Fibroblast of lung (primary cell): Measurements from ENCODE around the gene VAMP7. TPM values are rescaled to one million over a fixed set of nuclear protein-coding genes. Genes with fewer than 3 reads are reported as not detected.

Experiments used
- DNase-seq, 2 donors: peaks; one replicate each; pipeline versions ENCODE4 v3.0.0 to v3.0.0-alpha.2; 2010; ENCODE audit warnings: low read depth in 2 of 2
- H2AFZ ChIP-seq: 2 replicates; pipeline ENCODE4 v1.5.1; 2012; ENCODE audit warnings: low read length, control low read depth, inconsistent platforms
- H3K27ac ChIP-seq: 2 replicates; pipeline ENCODE4 v1.5.1; 2011; ENCODE audit warnings: low read length, control low read depth; ENCODE audit not compliant: insufficient read depth
- H3K27me3 ChIP-seq: 2 replicates; pipeline ENCODE4 v1.5.1; 2011; ENCODE audit warnings: mild to moderate bottlenecking, low read length; ENCODE audit not compliant: control insufficient read depth, insufficient read depth
- H3K36me3 ChIP-seq: 2 replicates; pipeline ENCODE4 v1.5.1; 2011; ENCODE audit warnings: low read length; ENCODE audit not compliant: control insufficient read depth, insufficient read depth
- H3K4me1 ChIP-seq: 2 replicates; pipeline ENCODE4 v1.5.1; 2011; ENCODE audit warnings: low read length; ENCODE audit not compliant: control insufficient read depth, insufficient read depth; ENCODE audit errors: extremely low read depth
- H3K4me2 ChIP-seq: 2 replicates; pipeline ENCODE4 v1.5.1; 2011; ENCODE audit warnings: low read length, control low read depth; ENCODE audit not compliant: insufficient read depth; ENCODE audit errors: extremely low read depth
- H3K4me3 ChIP-seq, 4 experiments: fragments of 200-600 bp in 1 of 4; sonication (generic) in 1 of 4; replicated peaks in 1 of 4; 2 replicates each; pipeline ENCODE4 v1.5.1; 2011 to 2016; ENCODE audit warnings: low read length in 4 of 4, low read depth in 3 of 4, mild to moderate bottlenecking in 3 of 4, control low read depth in 2 of 4, inconsistent platforms in 1 of 4, mixed read lengths in 1 of 4; ENCODE audit not compliant: insufficient read depth in 1 of 4; ENCODE audit errors: control extremely low read depth in 1 of 4
- H3K79me2 ChIP-seq: 2 replicates; pipeline ENCODE4 v1.5.1; 2012; ENCODE audit warnings: mild to moderate bottlenecking, low read length, inconsistent platforms; ENCODE audit not compliant: control insufficient read depth, insufficient read depth
- H3K9ac ChIP-seq: 2 replicates; pipeline ENCODE4 v1.5.1; 2011; ENCODE audit warnings: mild to moderate bottlenecking, low read length, control low read depth; ENCODE audit not compliant: insufficient read depth
- H3K9me3 ChIP-seq: 2 replicates; pipeline ENCODE4 v1.5.1; 2012; ENCODE audit warnings: low read depth, low read length; ENCODE audit not compliant: control insufficient read depth, insufficient read depth
- H4K20me1 ChIP-seq: 2 replicates; pipeline ENCODE4 v1.5.1; 2011; ENCODE audit warnings: low read length; ENCODE audit not compliant: control insufficient read depth, insufficient read depth; ENCODE audit errors: extremely low read depth
- CTCF ChIP-seq, 2 donors: IDR thresholded peaks in 1 of 2; conservative IDR thresholded peaks in 1 of 2; 1 replicate in 1 of 2; 2 replicates in 1 of 2; pipeline ENCODE4 v1.5.1; 2011 to 2012; ENCODE audit warnings: low read length in 2 of 2, control low read depth in 1 of 2, inconsistent platforms in 1 of 2, low read depth in 1 of 2, mild to moderate bottlenecking in 1 of 2
- EZH2 ChIP-seq: IDR thresholded peaks from 2 replicates; pipeline ENCODE4 v1.5.1; 2012; ENCODE audit warnings: low read length, control low read depth, mild to moderate bottlenecking; ENCODE audit errors: missing control alignments
- polyA plus RNA-seq, 2 donors: library from polyadenylated mRNA; depleted of rRNA in 1 of 2; stranded (reverse) in 1 of 2; unstranded in 1 of 2; fragments of >200 nt; gene quantifications; 2 replicates each; pipeline ENCODE4 v1.2.1, GENCODE V29; 2011 to 2012; ENCODE audit warnings: missing spikeins in 1 of 2
- total RNA-seq: library from RNA; depleted of rRNA; stranded (reverse); fragments of >200 nt; gene quantifications from 2 replicates; pipeline ENCODE4 v1.2.1, GENCODE V29; 2014

VAMP7 gene
- total and polyA plus RNA-seq, 2 donors (not counting 1 experiment from before 2014, with no cell fraction given) = 40.1 to 68.4 TPM

DNA sequence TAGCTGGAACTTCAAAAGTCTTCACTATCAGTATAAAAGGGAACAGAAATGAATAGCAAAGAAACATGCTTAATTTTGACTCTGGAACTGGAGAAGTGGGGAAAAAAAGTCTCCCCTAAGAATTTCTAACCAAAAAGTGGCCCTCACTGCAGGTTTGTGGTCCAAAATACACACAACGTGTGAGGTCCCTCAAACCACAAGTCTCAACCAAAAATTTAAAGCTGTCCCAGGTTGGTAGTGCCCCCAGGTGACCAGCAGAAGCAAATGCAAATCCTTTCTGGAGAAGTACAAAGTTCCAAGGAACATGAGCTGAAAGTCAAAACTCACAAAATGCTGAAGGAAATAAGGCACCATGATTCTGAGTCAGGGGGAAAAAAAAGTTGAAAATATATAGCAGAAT lies 23.6 kb upstream of the VAMP7 start:
- no peak overlapping the region for H3K4me3 ChIP-seq
- no peak overlapping the region for H3K4me2 ChIP-seq
- DNase-seq = peak in 1 of 2 donors; percentile 9
- no peaks in the 10 kb centered on the region for H3K9me3 ChIP-seq
- TF ChIP-seq CTCF (conservative IDR thresholded peaks at IDR 0.05 in 1 of 2, IDR thresholded peaks at IDR 0.05 in 1 of 2; ENCODE audit: low read depth in 1 of 2, low read length in 2 of 2) (peak; percentile 11 to 22), EZH2 (no peak)
- H3K27me3 ChIP-seq = no peaks in the 10 kb centered on the region
- no peaks in the 10 kb centered on the region for H4K20me1 ChIP-seq
- H2AFZ ChIP-seq = no peak overlapping the region
- no peak overlapping the region for H3K9ac ChIP-seq
- H3K79me2 ChIP-seq = no peaks in the 10 kb centered on the region
- H3K36me3 ChIP-seq = no peaks in the 10 kb centered on the region
- no peaks in the 10 kb centered on the region for H3K4me1 ChIP-seq
- no peak overlapping the region for H3K27ac ChIP-seq

DNA sequence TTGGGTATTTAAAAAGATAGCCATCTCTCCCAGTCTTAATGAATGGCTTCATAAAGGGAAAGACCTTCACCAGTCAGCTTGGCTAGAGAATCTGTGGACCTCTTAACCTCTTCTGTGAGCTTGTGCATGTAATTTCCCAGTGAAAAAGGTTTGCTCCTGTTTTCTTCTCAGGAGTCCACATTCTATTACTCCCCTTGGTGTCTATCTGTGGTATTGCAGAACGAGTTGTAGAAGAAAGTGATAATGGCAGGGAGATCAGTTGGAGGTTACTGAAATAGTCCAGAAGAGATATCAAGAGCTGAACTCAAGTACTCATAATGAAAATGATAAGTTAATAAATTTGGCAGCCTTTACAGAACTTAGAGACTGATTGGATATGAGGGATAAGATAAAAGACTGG lies 16.5 kb upstream of the VAMP7 start:
- Histone ChIP-seq H4K20me1 (no peaks in the 10 kb centered on the region), H3K4me2 (no peak overlapping the region), H2AFZ (no peak overlapping the region), H3K9ac (no peak overlapping the region), H3K36me3 (no peaks in the 10 kb centered on the region), H3K9me3 (no peaks in the 10 kb centered on the region), H3K27me3 (no peaks in the 10 kb centered on the region), H3K79me2 (no peaks in the 10 kb centered on the region), H3K4me1 (no peaks in the 10 kb centered on the region), H3K4me3 (no peak overlapping the region), H3K27ac (no peak overlapping the region)
- no peak for DNase-seq
- peak in 1 of 2 donors; percentile 27 for TF ChIP-seq CTCF (conservative IDR thresholded peaks at IDR 0.05 in 1 of 2, IDR thresholded peaks at IDR 0.05 in 1 of 2; ENCODE audit: low read depth in 1 of 2, low read length in 2 of 2)
- TF ChIP-seq EZH2 = no peak

- H3K4me3 ChIP-seq = no peak overlapping the region
- H3K4me2 ChIP-seq = no peak overlapping the region
- H3K9me3 ChIP-seq = no peaks in the 10 kb centered on the region
- no peaks in the 10 kb centered on the region for H4K20me1 ChIP-seq
- H3K9ac ChIP-seq = no peak overlapping the region
- no peak overlapping the region for H3K27ac ChIP-seq
- no peaks in the 10 kb centered on the region for H3K4me1 ChIP-seq
- no peaks in the 10 kb centered on the region for H3K79me2 ChIP-seq
- no peaks in the 10 kb centered on the region for H3K36me3 ChIP-seq
- no peaks in the 10 kb centered on the region for H3K27me3 ChIP-seq
- DNase-seq = no peak
- TF ChIP-seq CTCF (conservative IDR thresholded peaks at IDR 0.05 in 1 of 2, IDR thresholded peaks at IDR 0.05 in 1 of 2; ENCODE audit: low read depth in 1 of 2, low read length in 2 of 2) = no peak
- no peak for TF ChIP-seq EZH2
- no peak overlapping the region for H2AFZ ChIP-seq
These were observed 16.0 kb upstream of the VAMP7 start for GRCh38 chrX:155865193-155865592.
